Activated CD4-positive, alpha-beta T cell treated with anti-CD3 and anti-CD28 coated beads, Interleukin-2, Interleukin-6, amounts not matched to agents 100 ng/mL and 50 ng/mL, durations not matched to agents 16 hours and 8 hours (primary cell): ENCODE measurements around the gene SF3B4.
"Not testable (repeated sequence)": the region's sequence is repeated elsewhere in the genome, so short reads cannot be mapped to it uniquely, and the experiment has no call there.

Source experiments
- DNase-seq: peaks from one replicate; pipeline ENCODE4 v3.0.0-alpha.2; 2020

Gene SF3B4

DNA sequence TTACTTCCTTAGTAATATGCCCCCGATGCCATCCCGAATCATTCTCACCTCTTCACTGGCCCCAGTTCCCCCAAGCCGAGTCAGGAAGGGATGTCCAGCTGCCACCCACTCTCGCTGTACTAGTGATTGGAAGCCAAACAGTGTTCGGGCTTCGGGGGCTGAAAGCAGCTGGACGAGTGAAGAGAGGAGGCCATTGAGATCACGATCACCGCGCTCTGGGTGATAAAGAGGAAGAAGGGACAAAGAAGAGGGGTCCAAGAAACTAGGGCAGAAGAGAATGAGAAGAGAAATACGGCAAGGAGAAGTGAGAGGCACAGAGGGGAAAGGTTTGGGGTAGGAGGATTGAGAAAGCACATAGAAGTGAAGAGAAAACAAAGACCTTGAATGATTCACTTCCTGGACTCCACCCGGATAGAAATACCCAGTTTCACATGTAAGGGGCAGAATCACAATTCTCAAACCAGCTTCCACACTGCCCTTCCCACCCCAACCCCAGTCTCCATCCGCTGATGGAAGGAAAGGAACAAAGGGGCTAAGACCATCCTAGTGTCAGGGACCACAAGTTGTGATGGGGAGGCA, 3.7 kb upstream of the SF3B4 start:
- no peak for DNase-seq

DNA sequence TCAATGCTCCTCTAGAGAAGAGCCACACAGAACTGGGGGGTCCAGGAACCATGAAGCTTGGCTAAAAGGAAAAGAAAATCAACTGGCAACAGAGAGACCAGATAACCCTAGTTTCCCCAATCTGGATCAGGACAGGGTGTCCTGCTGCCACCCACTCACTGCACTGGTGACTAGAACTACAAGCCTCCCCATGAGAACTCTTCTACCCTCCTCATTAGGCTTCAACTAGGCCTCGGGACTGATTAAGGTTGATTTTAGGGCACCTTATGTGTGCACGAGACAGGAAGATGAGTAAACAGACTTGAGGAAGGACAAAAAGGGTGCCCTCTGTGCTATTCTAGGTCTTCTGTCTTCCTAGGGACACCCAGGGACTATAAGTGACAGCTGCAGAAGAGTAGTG, 2.3 kb upstream of the SF3B4 start:
- no peak for DNase-seq

DNA sequence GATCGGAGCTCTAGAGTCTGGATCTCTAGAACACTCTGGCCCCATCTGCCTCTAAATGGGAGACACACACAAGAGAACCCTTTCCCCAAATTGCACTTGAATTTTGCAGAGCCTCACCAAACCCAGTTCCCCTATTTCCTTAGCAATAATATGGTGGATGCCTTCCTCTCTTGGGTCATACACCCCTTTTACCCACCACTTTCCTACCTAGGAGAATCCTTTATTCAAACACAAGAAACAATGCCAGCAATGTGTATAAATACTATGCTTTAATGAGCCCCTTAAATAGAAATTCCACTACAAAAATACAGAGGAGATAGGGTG, 760 bp upstream of the SF3B4 start:
- DNase-seq, result no peak

DNA sequence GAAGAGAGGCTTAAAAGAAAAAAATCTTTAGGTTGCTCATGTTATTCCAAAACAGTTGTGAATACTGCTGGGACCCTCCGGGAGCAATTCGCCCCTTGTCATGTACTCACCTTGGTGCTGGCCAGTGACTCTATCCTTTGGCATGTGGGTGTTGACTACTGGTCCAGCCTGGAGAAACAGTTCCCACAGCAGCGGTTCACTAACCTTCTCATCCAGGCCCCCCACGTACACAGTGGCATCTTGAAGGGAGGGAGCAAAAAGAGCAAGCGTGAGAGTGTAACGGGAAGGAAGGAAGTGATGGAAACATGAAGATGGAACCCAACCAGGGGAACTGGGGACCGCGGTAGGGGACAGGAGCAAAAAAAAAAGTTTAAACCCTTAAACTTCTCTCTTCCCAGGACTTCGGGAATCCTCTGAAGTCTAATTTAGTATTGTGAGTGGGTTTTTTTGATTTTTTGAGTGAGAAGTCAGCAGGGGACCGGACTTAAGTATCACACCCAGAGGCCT, 494 bp downstream of the SF3B4 start:
- DNase-seq, result no peak

DNA sequence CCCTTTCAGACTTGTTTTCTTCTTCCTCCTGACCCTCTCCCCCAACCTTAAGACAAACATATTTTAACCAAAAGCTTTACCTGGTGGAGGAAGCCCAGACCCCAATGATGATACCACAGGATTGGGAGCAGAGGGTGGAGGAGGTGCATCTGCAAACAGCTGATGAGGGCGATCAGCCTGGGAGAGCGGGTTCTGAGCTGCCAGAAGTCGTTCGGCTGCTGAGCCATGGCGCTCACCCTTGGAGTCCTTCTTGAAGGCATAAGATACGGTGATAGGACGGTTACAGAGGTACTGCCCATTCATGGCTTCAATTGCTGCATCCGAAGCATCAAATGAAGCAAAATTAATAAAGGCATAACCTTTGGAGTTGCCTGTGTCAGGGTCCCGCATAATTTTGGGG, 1.3 kb downstream of the SF3B4 start:
- DNase-seq, result no peak

DNA sequence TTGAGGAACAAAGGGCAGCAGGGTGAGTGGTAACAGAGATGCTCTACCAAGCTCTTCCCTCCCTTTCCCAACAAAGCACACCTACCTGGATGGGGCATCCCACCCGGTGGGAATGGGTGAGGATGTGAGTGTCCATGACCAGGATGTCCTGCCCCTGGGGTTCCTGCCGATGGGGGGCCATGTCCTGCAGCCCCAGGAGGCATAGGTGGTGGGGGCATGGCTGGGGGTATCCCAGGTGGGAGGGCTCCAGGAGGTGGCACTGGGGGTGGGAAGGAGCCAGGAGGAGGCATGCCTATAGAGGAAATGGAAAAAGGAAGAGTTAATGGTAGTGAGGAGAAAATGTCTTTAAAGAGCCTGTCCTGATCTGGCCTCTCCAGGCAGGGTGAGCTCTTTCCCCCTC, 1.9 kb downstream of the SF3B4 start:
- DNase-seq, result no peak

DNA sequence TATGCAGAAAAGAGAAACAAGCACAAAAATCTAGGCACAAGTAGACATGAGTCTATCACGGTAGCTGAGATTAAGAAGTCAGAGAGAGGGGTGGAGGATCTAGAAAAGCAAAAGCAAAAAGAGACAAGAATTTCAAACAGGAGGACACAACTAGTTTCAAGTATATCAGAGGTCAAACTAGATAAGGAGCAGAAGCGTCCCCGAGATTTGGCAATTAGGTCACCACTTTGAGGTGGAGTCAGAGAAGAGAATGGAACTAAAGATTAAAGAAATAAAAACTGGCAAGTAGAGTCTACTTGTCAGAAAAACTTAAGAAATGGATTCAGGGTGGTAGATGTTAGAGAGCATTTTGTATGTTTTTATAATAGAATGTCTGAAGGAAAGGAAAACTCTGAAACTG, 2.3 kb downstream of the SF3B4 start:
- no peak for DNase-seq

DNA sequence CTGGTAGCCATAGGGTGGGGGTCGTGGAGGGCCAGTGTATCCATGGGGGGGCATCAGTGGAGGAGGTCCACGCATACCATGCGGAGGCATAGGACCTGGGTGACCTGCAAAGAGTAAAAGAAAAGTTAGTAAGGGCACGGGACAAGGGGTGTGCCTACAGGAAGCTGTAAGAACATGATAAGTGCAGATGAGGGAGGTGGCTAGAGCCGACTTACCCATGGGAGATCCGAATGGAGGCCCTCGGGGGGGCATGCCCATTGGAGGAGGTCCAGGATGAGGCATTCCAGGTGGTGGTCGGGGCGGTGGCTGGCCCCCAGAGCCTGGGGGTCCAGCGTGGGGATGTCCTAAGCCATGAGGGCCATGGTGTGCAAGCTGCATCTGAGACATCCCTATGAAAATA, 4.0 kb downstream of the SF3B4 start:
- no peak for DNase-seq

DNA sequence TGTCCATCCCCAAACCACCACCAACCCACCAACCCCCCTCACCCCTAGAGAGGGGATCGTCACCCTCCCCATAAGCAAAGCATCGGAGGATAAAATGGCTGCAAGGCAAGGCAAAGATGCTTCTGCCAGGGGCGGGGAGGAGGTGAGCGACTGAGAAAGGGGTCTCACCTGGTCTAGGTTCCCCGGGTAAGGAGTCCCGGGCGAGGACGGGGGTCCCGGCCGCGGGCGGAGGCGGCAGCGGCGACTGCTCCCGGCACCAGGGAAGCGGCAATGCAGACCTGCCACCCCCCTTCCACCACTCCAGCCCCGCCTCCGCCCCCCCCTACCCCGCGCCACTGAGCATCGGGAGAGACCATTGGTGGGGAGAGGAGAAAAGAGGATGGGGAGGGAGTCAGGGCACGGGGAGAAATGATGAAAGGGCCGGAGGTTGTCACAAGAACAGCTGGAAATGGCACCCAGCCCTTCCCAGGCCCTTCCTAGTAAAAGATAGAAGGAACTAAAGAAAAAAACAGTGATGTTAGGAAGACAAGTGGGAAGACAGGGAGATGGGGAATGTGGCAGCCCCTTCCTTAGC, 9.9 kb downstream of the SF3B4 start, which contains the start of gene SV2A:
Gene SV2A (minus strand): TSS at position 274 of the 574 bp plus-strand sequence. CDS start 4,004 bp downstream, outside the sequence.
- DNase-seq, result peak; percentile 30

DNA sequence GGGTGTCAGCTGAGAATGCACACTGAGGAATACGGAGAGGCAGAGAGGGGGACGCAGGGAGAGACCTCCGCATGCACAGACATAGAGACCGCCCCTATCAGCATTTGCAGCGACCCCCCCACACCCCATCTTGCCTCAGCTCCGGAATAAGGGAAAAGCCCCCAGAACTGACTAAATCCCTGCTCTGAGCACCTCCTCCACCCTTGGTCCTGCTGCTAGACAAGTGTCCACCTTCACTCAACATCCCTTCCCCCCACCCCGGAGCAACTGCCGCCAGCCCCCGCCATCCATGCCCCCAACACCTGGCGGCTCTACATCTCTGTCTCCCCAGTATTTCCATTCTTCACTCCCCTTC, 10.7 kb downstream of the SF3B4 start:
- DNase-seq, result no peak

DNA sequence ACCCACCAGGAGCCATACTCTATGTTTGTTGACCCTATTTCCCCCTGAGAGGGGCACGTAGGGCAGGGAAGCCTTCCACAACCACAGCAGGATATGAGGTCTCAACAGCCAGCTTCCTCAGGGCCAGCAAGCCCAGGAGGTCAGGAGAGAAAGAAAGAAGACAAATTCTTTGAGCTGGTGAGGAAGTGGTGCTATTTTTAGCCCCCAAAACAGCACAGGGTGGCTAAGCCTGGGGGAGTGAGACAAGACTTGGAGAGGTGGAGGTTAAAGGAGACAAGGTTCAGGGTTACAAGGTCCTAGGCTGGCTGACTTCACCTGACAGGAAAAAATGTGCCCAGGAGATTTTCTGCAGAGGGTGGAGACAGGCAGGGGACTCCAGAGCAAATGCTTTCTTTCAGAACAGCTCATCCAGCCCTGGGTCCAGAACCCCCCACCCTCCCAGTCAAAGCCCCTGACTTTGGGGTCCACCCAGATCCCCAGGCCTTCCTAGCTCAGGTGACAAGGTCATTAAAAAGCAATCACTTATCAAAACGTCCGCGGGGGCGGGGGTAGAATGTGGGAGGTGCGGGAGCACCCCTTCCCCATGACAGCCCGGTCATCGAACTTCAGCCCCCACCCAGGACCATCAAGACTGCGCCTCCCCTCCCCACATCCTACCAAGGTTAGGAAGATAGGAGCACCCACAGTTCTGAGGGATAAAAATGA, 11.3 kb downstream of the SF3B4 start:
- no peak for DNase-seq

DNA sequence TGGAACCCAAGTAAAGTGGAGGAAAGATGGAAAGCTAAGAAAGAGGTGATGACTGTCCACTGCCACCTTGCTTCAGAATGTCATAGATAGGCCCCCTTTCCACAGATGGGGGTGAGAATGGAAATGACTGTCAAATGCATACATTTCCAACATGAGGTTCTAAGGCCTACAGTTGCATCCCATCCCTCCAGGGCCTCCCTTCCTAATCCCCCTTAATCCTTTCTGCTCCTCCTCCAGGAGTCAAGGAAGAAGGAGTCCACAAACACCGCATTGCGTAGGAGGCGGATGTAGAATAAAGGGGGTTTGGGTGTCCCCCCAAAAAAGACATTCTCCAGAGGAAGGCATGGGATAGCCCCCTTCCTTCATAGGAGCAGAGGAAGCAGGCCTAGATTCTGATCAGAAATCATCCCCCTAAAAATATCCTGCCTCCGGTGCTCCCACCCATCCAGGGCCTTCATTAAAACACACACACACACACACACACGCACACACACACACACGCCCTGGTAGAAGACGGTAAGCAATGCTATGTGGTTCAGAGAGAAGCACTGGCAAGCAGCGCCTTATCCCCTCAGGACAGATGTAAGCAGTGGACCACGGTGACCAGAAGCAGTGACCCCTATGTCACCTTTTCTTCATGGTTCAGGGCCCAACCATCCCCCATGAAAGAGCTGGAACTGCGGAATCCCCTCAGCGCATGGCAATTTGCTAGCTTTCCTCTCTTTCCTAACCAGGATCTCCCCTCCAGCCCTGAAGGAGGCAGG, 12.0 kb downstream of the SF3B4 start:
- no peak for DNase-seq

DNA sequence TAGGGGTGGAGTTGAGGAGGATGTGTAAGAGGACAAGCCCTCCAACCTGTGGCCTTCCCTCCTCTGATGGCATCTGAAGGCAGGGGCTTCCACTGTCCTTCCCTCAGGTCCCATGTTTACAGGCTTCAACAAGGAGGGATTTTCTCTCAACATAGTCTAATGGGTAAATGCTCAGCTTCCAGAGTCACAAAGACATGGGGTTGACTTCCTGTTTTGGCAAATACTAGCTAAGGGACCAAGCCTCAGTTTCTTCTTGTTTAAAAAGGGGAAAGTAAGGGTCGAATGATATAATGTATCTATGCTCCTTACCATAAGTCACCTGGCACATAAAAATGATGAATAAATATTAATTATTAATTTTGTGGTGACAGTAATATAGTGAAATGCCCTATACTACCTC, 13.1 kb downstream of the SF3B4 start:
- no peak for DNase-seq

DNA sequence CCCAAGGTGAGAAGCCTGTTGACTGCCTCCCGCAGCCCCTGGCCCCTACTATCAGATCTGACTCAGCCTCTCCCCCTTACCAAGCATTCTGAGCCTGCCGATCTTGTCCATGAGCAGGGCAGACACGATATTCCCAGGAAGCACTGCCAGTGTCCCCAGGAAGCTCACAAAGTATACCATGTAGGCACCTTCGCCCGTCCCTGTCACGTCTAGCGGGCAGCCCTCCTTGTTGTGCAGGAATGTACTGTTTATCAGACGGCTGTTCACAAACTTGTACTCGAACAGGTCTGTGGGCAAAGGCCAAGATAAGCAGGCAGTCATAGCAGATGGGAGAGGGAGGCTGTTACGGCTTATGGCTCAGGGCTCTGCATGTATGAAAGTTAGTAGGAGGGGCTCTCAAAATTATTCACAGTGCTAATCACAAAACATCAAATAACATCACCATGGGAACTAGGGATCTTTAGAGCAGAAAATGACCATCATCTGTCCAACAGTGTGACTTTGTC, 21.0 kb downstream of the SF3B4 start:
- no peak for DNase-seq

DNA sequence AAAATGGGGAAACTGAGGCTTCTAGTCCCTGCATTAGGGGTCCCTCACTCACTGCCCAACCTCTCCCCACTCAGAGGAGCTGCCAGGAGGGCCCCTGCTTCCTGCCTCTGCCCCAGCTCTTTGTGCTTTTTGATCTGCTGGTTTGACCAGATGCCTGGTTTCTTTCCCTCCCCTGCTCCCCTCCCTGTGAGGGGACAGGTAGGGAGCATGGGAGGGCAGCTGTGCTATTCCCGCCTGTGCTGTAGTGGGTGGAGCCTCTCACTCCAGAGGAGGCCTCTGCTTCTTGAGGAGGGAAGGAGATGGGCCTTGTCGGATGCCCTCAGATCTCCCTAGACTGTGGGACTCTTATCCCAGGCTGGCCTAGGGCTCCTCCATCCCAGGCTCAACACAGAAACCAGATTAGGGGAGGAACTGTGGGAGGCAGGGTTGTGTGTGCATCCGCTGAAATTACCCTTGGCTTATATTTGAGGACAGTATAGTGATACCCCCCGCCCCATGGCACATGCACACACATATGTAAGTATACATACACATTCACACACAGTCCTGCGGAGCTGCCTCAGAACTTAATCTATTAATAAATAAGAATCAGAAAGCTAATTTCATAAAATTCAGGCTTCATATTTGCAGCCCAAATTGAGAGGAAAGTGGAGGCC, 23.6 kb downstream of the SF3B4 start:
- no peak for DNase-seq

DNA sequence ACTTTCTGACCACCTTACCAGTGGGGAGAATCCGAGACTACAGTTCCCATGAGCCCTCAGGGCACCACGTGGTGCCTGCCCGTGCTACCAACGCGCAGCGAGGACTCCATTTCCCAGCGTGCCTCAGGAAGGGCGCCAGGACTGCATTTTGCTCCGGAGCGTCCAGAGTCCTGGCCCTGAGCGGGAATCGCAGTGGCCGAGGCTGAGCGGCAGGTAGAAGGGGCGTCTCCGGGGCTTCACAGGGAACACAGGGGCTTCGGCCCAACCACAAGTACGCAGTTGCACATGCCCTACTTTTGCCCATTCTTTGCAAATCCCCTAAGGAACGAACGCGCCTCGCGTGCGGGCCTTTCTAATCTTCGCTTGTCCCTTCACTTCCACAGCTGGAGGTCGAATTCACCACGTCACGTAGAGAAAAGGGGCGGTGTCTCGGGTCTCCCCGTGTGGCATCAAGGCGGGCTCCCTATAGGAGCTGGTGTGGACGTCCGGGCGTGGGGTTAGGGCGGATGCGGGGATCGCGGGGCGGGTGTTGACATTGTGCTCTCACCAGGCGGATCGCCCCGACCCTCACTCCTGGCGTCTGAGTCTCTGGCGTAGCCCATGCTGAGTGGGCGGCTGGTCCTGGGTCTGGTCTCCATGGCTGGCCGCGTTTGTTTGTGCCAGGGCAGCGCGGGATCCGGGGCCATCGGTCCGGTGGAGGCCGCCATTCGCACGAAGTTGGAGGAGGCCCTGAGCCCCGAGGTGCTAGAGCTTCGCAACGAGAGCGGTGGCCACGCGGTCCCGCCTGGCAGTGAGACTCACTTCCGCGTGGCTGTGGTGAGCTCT, 27.9 kb downstream of the SF3B4 start, which contains the start of gene BOLA1:
Gene BOLA1 (plus strand): TSS at position 109 of the 825 bp plus-strand sequence. CDS start 492 bp downstream, at position 601.
- peak; percentile 91 for DNase-seq

DNA sequence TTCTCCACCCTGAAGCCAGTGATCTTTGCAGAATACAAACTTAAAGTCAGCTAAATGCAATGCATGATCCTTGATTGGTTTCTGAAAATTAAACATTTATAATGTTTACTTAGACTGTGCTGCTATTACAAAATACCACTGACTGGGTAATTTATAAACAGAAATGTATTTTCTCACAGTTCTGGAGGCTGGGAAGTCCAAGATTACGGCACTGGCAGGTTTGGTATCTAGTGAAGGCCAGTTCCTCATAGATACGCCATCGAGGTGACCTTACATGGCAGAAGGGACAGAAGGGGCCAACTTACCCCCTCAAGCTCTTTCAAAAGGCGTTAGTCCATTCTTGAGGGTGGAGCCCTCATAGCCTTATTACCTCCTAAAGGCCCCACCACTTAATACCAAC, 31.0 kb downstream of the SF3B4 start:
- DNase-seq, result no peak

DNA sequence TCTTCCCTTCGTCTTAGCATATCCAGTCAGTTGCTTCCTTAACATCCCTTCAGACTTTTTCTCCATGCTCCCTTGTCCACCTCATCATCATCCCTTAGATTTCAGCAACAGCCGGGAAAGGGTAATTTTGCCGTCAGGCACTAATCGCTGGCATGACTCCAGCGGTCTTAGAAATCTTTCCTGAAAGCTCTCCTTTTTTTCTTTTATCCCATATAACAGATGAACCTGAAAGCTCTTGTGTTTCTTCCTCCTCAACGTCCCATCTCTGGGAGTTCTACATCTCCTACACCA, 38.7 kb downstream of the SF3B4 start:
- no peak for DNase-seq

DNA sequence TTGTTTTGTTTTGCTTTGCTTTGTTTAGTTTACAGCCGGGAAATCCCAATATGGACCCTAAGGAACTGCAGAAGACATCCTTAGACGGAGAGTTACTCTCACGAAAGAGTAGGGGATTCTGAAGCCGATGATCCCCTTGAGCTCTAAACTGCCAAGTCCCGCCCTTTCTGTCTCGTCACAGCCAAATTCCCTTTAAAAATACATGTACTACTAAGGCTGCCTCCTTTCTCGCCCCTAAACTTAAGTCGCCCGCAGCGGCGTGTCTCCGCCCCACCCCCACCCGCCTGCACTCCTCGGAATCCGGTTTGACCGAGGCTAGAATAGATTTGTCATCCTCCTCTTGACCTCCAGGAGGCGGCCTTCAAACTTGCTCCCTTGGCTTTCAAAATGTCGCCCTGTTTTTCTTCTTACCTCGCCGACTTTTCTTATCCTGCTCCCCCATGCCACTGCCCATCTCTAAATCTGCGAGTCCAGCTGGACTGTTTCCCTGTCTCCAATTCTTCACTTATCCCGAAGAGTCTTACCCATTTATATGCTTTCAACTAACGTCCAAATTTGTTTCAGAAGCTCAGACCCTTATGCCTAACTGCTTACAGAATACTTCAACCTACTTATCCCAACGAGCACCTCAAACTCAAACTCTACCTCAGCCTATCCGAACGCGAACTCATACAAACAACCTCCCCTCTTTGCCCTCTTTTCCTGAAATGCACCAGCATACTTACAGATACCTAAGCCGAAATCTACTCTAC, 39.2 kb downstream of the SF3B4 start:
- DNase-seq, result peak; percentile 93

DNA sequence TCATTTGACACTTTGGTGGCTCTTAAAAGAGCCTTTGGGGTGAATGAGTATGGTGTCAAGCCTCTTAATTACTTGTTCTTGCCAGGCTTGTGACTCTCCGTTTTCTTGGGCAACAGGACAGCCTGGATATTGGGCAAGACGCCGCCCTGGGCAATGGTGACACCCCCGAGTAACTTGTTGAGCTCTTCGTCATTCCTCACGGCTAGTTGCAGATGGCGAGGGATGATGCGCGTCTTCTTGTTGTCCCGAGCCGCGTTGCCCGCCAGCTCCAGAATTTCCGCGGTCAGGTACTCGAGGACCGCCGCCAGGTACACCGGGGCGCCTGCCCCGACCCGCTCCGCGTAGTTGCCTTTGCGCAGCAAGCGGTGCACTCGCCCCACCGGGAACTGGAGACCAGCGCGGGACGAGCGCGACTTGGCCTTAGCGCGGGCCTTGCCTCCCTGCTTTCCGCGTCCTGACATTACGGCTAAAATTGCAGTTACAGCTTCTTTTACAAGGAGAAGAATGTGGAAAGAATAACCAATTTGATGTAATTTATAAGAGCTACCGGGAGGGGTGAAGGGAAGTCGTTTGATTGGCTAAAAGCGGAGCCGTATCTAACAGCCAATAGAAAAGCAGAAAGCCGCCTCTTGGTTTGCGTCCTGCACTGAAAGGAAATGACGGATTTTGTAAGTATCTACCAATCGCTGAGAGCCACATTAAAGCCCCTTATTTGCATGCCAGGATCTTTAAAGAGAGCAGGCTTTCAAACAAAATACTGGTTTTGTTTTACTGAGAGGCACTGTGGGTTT, 40.0 kb downstream of the SF3B4 start:
- peak; percentile 94 for DNase-seq

DNA sequence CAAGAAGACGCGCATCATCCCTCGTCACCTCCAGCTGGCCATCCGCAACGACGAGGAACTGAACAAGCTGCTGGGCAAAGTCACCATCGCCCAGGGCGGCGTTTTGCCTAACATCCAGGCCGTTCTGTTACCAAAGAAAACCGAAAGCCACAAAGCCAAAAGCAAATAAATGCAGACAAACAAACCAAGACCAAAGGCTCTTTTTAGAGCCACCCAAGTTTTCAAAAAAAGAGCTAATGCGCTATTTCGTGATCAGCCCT, 40.5 kb downstream of the SF3B4 start:
- DNase-seq, result not testable (repeated sequence)
